K562 (cell line): Measurements from ENCODE around the gene CLIC3. TPM values are rescaled to one million over a fixed set of nuclear protein-coding genes. Genes with fewer than 3 reads are reported as not detected.
A peak's percentile ranks its signal among the peaks of the same experiment; 100 is the strongest.

Source experiments
- CBX1 ChIP-seq: sonication (generic); IDR thresholded peaks from 2 replicates; pipeline ENCODE4 v1.6.1; 2016; ENCODE audit warnings: antibody characterized with exemption, low read depth, mild to moderate bottlenecking
- CLOCK ChIP-seq: fragments of 250-450 bp; sonication (Bioruptor Pico); IDR thresholded peaks from 2 replicates; pipeline ENCODE4 v1.4.0; 2020; ENCODE audit warnings: mild to moderate bottlenecking, moderate library complexity, borderline replicate concordance
- CREB1 ChIP-seq, 2 experiments: sonication (generic) in 1 of 2; formaldehyde crosslinking in 1 of 2; IDR thresholded peaks; 2 replicates each; pipeline versions ENCODE4 v1.6.1 to v1.8.0; 2012 to 2022; ENCODE audit warnings: inconsistent platforms in 1 of 2, mild to moderate bottlenecking in 1 of 2, missing genetic modification reagents in 1 of 2, moderate library complexity in 1 of 2
- ELF2 ChIP-seq: fragments of 250-450 bp; sonication (Bioruptor Pico); IDR thresholded peaks from 2 replicates; pipeline ENCODE4 v1.5.0; 2021; ENCODE audit warnings: mild to moderate bottlenecking
- GATAD2B ChIP-seq: fragments of 450-650 bp; IDR thresholded peaks from 2 replicates; pipeline ENCODE4 v1.6.1; 2017; ENCODE audit warnings: mild to moderate bottlenecking, borderline replicate concordance
- HEY1 ChIP-seq: fragments of 250-450 bp; sonication (Bioruptor Pico); IDR thresholded peaks from 2 replicates; pipeline ENCODE4 v1.5.0; 2020; ENCODE audit warnings: mild to moderate bottlenecking, moderate library complexity, borderline replicate concordance
- HOXB6 ChIP-seq: fragments of 250-450 bp; sonication (Bioruptor Pico); IDR thresholded peaks from 2 replicates; pipeline ENCODE4 v1.5.1; 2022; ENCODE audit warnings: mild to moderate bottlenecking, borderline replicate concordance
- MBD2 ChIP-seq: sonication (generic); IDR thresholded peaks from 2 replicates; pipeline ENCODE4 v1.6.1; 2016; ENCODE audit warnings: low read depth, borderline replicate concordance
- MCM3 ChIP-seq: fragments of 450-650 bp; IDR thresholded peaks from 2 replicates; pipeline ENCODE4 v1.6.1; 2016
- MYBL2 ChIP-seq, 2 experiments: fragments of 450-650 bp in 1 of 2; sonication (generic) in 1 of 2; formaldehyde crosslinking in 1 of 2; IDR thresholded peaks; 2 replicates each; pipeline versions ENCODE4 v1.6.1 to v1.8.1; 2017 to 2022; ENCODE audit warnings: borderline replicate concordance in 1 of 2, inconsistent platforms in 1 of 2, low read depth in 1 of 2, mild to moderate bottlenecking in 1 of 2, missing genetic modification reagents in 1 of 2, moderate library complexity in 1 of 2
- PHF8 ChIP-seq: fragments of 200-600 bp; sonication (generic); IDR thresholded peaks from 2 replicates; pipeline ENCODE4 v1.6.1; 2012; ENCODE audit warnings: mixed run types, mild to moderate bottlenecking, inconsistent platforms, low read length, moderate library complexity, borderline replicate concordance
- PTTG1 ChIP-seq: fragments of 450-650 bp; IDR thresholded peaks from 2 replicates; pipeline ENCODE4 v1.6.1; 2016; ENCODE audit warnings: low read depth, mild to moderate bottlenecking, missing genetic modification characterization, missing compliant biosample characterization
- SNRNP70 ChIP-seq: fragments of 200-400 bp; formaldehyde crosslinking; optimal IDR thresholded peaks from 2 replicates; pipeline ENCODE3; 2017; ENCODE audit warnings: low read depth, low read length
- ZBTB7A ChIP-seq: IDR thresholded peaks from 2 replicates; pipeline ENCODE4 v1.6.1; 2011; ENCODE audit warnings: low read depth, mild to moderate bottlenecking, low read length, moderate library complexity, borderline replicate concordance; ENCODE audit not compliant: control insufficient read depth
- ZNF561 ChIP-seq: fragments of 450-650 bp; formaldehyde crosslinking; conservative IDR thresholded peaks from 2 replicates; pipeline ENCODE4 v1.4.0; 2020; ENCODE audit warnings: mild to moderate bottlenecking, moderate library complexity
- polyA plus RNA-seq, 8 experiments: library from polyadenylated mRNA; depleted of rRNA in 4 of 8; stranded (reverse) in 5 of 8; unstranded in 3 of 8; fragments of >200 nt; fragmentation: Nextera tagmentation in 2 of 8; fragmentation: Illumina TruSeq in 1 of 8; extraction: Ambion mirVana in 2 of 8; extraction: Trizol in 1 of 8; gene quantifications; 2 replicates each; pipeline versions ENCODE4 v1.2.1 to v1.2.3, GENCODE V29; 2011 to 2014; ENCODE audit warnings: inconsistent platforms in 1 of 8, missing spikeins in 1 of 8
- total RNA-seq, 7 experiments: library from RNA; depleted of rRNA in 6 of 7; stranded (reverse); fragments of >200 nt in 6 of 7; fragmentation: Illumina TruSeq in 2 of 7; extraction: Trizol in 2 of 7; gene quantifications; 2 replicates each; pipeline versions ENCODE4 v1.2.1 to v1.2.3, GENCODE V29; 2011 to 2021; ENCODE audit warnings: low replicate concordance in 1 of 7
- TF ChIP-seq, protein P1 (sequence below): sonication (generic); formaldehyde crosslinking; IDR thresholded peaks from 2 replicates; pipeline ENCODE4 v1.9.0; 2022; ENCODE audit warnings: mild to moderate bottlenecking, missing genetic modification reagents
- TF ChIP-seq, protein P2 (sequence below): sonication (generic); formaldehyde crosslinking; IDR thresholded peaks from 2 replicates; pipeline ENCODE4 v1.8.1; 2023; ENCODE audit warnings: mild to moderate bottlenecking, missing genetic modification reagents, moderate library complexity

Gene CLIC3
- total and polyA plus RNA-seq, 9 of the 15 experiments (the other 6 are each of a cell fraction or from before 2014, with no cell fraction given) = 0.27 to 0.29 TPM; not detected in 7

- TF ChIP-seq SNRNP70 (no peak), ZBTB7A (peak; percentile 61), HOXB6 (no peak), HEY1 (CRISPR knock-in tag) (no peak), PTTG1 (tag) (no peak), CLOCK (CRISPR knock-in tag) (no peak), MYBL2 (IDR thresholded peaks at IDR 0.05; ENCODE audit: low read depth) (no peak), MYBL2 (CRISPR knock-in tag; IDR thresholded peaks at IDR 0.05; ENCODE audit: borderline replicate concordance) (no peak), CREB1 (IDR thresholded peaks at IDR 0.05) (no peak), CREB1 (CRISPR knock-in tag; IDR thresholded peaks at IDR 0.05) (no peak), PHF8 (peak; percentile 31; the same call in 1 of the 2 replicates), ZNF561 (CRISPR knock-in tag) (no peak), ELF2 (CRISPR knock-in tag) (no peak), MCM3 (no peak), CBX1 (0 out of 2 replicates have a peak, but pooled peaks have one; percentile 15), GATAD2B (no peak), MBD2 (no peak)
- TF ChIP-seq, protein P1, sequence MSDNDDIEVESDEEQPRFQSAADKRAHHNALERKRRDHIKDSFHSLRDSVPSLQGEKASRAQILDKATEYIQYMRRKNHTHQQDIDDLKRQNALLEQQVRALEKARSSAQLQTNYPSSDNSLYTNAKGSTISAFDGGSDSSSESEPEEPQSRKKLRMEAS = 0 out of 2 replicates have a peak, but pooled peaks have one; percentile 17
- TF ChIP-seq, protein P2, sequence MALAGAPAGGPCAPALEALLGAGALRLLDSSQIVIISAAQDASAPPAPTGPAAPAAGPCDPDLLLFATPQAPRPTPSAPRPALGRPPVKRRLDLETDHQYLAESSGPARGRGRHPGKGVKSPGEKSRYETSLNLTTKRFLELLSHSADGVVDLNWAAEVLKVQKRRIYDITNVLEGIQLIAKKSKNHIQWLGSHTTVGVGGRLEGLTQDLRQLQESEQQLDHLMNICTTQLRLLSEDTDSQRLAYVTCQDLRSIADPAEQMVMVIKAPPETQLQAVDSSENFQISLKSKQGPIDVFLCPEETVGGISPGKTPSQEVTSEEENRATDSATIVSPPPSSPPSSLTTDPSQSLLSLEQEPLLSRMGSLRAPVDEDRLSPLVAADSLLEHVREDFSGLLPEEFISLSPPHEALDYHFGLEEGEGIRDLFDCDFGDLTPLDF (CRISPR knock-in tag) = no peak
Measured at GRCh38 chr9:136996361-136997292, at the start of gene CLIC3 (continued).
